NCI-H524 treated with DMSO at 0.1 percent for 48 hours (cell line): Measurements from ENCODE around the gene CLTC.

ENCODE experiments used
- DNase-seq: peaks from one replicate; lab custom pipeline; 2025; lab: John Stamatoyannopoulos, UW

CLTC gene

DNA sequence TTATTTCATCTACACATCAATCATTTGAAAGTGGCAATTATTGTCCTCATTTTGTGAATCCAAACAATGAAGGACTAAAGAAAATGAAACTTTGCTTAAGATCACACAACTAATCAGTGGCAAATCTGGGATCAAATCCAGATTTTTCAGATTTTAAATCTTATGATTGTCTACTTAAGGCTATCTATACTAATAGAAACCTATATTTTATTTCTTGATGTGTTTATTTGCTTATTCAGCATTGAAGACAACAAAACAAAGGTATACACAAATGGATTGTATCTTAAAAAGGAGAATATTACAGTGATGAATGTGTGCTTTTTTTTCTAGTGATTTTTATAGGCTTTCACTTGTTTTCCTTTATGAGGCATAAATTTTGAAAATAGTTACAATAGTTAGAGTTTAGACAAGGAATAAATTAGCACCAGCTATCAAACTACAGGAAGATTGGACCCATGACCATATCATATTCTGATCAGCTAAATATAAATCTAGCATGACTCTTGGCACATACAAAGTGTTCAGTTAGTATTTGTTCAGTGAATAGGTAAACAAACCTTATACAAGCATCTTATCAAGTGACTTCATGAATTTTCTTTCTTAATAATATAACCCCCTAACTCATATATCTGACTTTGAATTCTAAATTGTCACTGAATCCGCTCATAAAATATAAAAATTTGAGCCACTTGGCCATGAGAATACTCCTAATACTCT, 108.3 kb downstream of the CLTC start:
- DNase-seq: no peak

GRCh38 chr17:59730268-59730834, 110.7 kb downstream of the CLTC start:
- DNase-seq: no peak

- DNase-seq: no peak
These were observed 114.0 kb downstream of the CLTC start for GRCh38 chr17:59733697-59734096.

- DNase-seq: no peak
These were observed 114.5 kb downstream of the CLTC start for GRCh38 chr17:59734226-59734625.

- no peak for DNase-seq
These were observed 117.6 kb downstream of the CLTC start for GRCh38 chr17:59737324-59737723.

GRCh38 chr17:59743842-59744241, 124.1 kb downstream of the CLTC start:
- no peak for DNase-seq

GRCh38 chr17:59745040-59745439, 125.3 kb downstream of the CLTC start:
- DNase-seq: no peak
